Activated CD4-positive, alpha-beta T cell treated with anti-CD3 and anti-CD28 coated beads, Interleukin-2, amount 50 U/mL, for 1 hour (primary cell): ENCODE results near the gene RAD23B.

Experiments used
- DNase-seq: peaks from one replicate; pipeline ENCODE4 v3.0.0-alpha.2; 2020

RAD23B gene

GRCh38 chr9:107337676-107338590 lies 54.9 kb downstream of the RAD23B start:
- no peak for DNase-seq

GRCh38 chr9:107338911-107339659 lies 56.0 kb downstream of the RAD23B start:
- no peak for DNase-seq

DNA sequence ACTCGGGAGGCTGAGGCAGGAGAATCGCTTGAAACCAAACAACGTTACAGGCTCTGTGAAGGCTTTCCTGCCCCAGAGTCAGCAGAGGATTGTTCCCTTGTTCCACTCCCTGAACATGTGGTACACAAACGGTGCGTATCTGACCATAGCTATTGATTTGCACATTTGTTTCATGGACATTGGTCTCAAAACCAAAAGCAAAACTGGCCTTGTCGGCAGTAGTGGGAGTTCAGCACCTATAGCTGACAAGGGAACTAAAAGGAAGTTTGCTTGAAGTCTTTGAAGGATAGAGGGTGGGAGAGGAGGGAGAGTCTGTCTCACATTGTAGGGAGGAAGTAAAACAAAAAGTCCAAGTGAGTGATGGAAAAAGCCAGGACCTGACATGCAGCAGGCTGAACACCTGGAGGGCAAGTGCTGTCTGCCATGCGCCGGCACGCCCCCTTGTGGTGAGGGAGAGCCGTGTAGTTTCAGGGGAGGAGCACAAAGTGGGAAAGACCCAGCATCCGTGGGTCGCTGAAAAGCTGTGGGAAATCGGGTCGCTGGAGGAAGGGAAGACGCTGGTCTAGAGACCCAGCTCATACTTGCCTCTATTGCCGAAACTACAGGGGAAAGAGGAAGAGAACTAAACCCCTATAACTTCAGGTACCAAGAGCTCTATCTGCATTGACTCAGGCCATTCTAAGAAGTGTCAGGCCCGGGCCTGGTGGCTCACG lies 58.0 kb downstream of the RAD23B start:
- DNase-seq = peak; percentile 84

DNA sequence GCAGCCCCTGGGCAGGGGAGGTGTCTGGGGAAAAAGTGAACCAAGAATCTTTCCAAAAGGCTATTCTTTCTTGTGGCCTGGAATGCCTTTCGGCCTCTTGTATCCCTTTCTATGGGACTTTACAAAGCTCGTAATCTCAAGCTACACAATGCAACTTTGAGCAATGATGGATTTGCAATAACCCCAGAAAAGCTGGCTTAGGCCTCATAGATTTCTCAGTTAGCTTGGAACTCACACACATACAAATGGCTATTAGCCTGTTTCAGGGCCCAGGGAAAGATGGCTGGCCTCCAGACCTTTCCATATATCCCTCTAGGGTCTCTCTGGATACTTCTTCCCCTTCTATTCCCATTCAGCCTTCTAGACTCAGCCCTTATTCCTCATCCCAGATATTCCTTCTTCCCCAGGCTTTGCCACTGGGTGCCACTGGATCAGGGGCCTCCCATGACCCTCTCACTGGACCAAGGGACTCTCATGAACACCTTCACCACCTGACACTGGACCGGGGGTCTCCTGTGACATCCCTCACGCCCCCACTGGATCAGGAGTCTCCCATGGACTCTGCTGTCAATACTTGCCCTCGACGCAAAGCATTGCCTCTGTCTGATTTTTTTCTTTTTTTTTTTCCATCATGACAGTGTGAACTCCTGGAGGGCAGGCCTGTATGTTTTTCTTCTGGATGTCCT lies 59.5 kb downstream of the RAD23B start:
- DNase-seq = no peak

DNA sequence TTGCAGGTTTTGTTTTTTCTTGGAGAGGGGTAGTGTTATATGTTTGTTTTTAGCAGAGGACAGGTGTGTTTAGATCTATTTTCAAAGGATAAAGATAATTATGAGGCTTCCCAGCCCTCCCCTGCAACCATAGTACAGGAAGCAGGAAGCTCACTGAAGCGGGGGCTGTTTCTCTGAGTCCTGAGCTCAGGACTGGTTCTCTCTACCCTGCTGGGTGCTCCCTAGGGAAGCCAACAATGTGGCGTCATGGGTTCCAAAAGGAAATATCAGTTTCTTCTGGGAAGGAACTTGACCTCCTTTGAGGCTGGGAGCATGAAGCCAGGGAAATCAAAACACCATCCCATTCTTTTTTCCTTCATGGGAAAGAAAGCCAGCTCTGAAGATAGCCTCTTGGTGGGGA lies 62.2 kb downstream of the RAD23B start:
- no peak for DNase-seq

- DNase-seq = no peak
Measured at GRCh38 chr9:107348836-107349235, 65.8 kb downstream of the RAD23B start.

- DNase-seq = no peak
Measured at GRCh38 chr9:107350443-107350842, 67.4 kb downstream of the RAD23B start.

GRCh38 chr9:107351382-107352045 lies 68.4 kb downstream of the RAD23B start:
- no peak for DNase-seq

DNA sequence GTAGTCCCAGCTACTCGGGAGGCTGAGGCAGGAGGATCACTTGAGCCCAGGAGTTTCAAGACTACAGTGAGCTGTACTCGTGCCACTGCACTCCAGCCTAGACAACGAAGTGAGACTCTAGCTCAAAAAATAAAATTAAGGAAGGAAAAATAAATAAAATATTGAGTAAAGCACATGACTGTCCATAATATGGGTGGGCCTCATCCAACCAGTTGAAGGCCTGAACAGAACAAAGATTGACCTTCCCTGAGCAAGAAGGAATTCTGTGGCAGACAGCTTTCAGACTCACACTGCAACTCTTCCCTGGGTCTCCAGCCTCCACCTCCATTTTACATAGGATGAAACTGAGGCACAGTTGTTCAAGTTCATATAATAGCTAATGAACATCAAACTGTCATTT lies 72.3 kb downstream of the RAD23B start:
- no peak for DNase-seq

DNA sequence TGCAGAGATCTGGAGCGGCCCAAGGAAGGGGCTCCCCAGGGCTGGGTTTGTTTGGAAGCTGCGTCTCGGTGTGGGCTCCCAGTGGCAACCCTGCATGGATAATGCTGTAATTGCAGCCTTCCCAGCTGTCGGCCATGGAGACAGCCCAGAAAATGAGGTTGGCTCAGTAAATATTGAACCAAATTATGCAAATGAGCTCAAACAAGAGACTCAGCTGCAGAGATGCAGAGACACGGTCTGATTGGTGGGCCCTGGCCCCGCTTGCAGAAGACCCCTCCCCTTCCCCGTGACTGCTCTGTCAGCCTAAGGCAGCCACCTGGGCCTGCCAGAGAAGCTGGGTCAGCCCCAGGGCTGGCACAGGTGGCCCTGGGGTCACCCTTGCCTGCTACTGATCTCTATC lies 75.9 kb downstream of the RAD23B start:
- no peak for DNase-seq

GRCh38 chr9:107360098-107360497 lies 77.0 kb downstream of the RAD23B start:
- DNase-seq = no peak

- no peak for DNase-seq
Measured at GRCh38 chr9:107361816-107362215, 78.7 kb downstream of the RAD23B start.

- DNase-seq = no peak
Measured at GRCh38 chr9:107363516-107364152, 80.6 kb downstream of the RAD23B start.

- no peak for DNase-seq
Measured at GRCh38 chr9:107367727-107368502, 84.8 kb downstream of the RAD23B start.

DNA sequence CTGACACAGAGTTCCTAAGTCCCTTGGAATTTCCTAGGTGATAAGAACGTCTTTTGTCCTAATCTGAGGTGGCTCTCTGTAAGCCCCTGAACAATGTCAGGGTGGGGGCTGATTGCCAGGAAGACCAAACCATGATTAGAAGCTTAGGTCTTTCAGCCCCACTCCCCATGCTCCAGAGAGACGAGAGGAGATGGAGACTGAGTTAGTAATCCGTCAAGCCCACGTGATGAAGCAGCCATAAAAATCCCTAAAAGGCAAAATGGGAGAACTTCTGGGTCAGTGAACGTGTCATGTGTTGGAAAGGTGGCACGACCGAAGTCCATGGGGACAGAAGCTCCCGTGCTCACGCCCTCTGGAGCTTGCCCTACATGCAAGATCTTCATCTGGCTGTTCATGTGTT lies 85.6 kb downstream of the RAD23B start:
- DNase-seq = no peak

DNA sequence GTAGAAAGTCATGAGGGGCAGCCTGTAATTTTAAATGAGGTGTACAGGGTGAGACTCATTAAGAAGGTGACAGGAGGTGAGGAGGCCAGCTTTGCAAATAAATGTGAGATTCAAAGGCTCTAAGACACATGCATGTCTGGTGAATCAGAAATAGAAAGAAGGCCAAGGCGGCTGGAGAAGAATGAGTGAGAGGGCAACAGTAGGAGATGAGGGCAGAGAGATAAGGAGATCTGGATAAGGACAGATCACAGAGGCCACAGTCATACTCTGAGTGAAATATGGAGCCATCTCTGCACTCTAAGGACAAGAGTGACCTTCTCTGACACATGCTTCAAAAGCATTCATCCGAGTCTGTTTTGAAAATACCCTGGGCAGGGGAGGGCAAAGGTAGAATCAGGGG lies 90.7 kb downstream of the RAD23B start:
- DNase-seq = no peak

- no peak for DNase-seq
Measured at GRCh38 chr9:107375001-107375400, 91.9 kb downstream of the RAD23B start.

- no peak for DNase-seq
Measured at GRCh38 chr9:107375651-107376369, 92.7 kb downstream of the RAD23B start.

DNA sequence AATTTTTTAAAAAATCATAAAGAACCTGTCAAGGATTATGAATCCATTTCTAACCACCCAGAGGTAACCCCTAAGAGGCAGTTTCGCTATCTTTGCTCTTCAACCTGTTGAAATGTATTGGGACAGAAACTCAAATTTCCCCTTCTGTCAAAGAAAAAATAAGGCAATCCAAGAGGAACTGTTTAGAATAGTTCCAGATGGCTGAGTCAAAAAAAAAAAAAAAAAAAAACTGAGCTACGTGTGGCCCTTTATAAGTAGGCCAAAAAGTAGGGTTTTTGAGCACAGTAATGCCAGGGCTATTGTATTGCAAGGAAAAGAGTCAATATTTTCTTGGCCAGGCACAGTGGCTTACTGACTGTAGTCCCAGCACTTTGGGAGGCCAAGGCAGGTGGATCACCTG lies 94.9 kb downstream of the RAD23B start:
- DNase-seq = no peak
